Memory B cell (primary cell): Measurements from ENCODE around the gene ENPP1.
"Not testable (repeated sequence)": the region's sequence is repeated elsewhere in the genome, so short reads cannot be mapped to it uniquely, and the experiment has no call there.

Source experiments
- ATAC-seq: fragments of 150-1000 bp; cut with Tn5 transposase; 2 replicates; pipeline ENCODE4 v1.10.0; 2021; ENCODE audit warnings: low read depth, mild to moderate bottlenecking, moderate library complexity
- DNase-seq, 2 donors: peaks; one replicate each; pipeline ENCODE4 v3.0.0; 2022; ENCODE audit warnings: low spot score in 2 of 2
- H3K27ac Mint-ChIP-seq: one replicate; pipeline ENCODE4 v1.8.0; 2022; ENCODE audit warnings: mild to moderate bottlenecking, moderate library complexity, mixed read lengths
- H3K27me3 Mint-ChIP-seq: one replicate; pipeline ENCODE4 v1.8.0; 2022; ENCODE audit warnings: mixed read lengths
- H3K36me3 Mint-ChIP-seq: one replicate; pipeline ENCODE4 v1.8.0; 2022; ENCODE audit warnings: mild to moderate bottlenecking, mixed read lengths
- H3K4me1 Mint-ChIP-seq: one replicate; pipeline ENCODE4 v1.8.0; 2022; ENCODE audit warnings: mixed read lengths
- H3K4me3 Mint-ChIP-seq: one replicate; pipeline ENCODE4 v1.8.0; 2022; ENCODE audit warnings: mild to moderate bottlenecking, moderate library complexity, mixed read lengths
- H3K9me3 Mint-ChIP-seq: one replicate; pipeline ENCODE4 v1.8.0; 2022; ENCODE audit warnings: mixed read lengths

The ENPP1 gene

DNA sequence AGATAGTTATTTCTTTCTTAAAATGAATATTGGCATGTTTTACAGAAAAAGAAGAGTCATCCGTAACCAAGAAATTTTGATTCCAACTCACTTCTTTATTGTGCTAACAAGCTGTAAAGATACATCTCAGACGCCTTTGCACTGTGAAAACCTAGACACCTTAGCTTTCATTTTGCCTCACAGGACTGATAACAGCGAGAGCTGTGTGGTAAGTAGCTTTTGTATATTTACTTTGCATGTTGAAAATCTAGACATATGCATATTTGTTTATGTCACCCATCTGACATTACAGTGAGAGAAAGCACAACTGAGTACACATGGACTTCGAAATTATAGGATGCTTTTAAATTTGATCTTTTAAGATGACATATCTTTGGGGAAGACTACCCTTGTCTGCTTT is 78.7 kb downstream of the ENPP1 start:
- no peak for ATAC-seq
- H3K4me1 Mint-ChIP-seq = no peaks in the 10 kb centered on the region

DNA sequence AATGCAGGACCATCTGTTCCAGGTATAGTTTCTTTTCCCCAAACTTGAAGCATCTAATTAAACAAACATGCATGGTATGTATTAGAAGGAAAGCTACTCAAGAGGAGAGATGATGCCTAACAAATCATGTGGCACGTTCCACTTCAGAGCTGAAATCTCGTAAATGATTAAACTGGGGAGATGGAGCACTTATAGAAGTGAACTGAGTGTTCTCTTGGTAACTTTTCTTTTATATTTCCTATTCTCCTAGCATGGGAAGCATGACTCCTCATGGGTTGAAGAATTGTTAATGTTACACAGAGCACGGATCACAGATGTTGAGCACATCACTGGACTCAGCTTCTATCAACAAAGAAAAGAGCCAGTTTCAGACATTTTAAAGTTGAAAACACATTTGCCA is 82.3 kb downstream of the ENPP1 start:
- DNase-seq (no peak), ATAC-seq (no peak)
- peaks cover 2% of the 10 kb centered on the region for H3K9me3 Mint-ChIP-seq
- H3K36me3 Mint-ChIP-seq = no peaks in the 10 kb centered on the region
- no peak overlapping the region for H3K27ac Mint-ChIP-seq
- H3K4me1 Mint-ChIP-seq = no peaks in the 10 kb centered on the region
- peaks cover 6% of the 10 kb centered on the region for H3K27me3 Mint-ChIP-seq
- no peak overlapping the region for H3K4me3 Mint-ChIP-seq

More for the DNA sequence above, 78.7 kb downstream of the ENPP1 start:
- DNase-seq = no peak
- peaks cover 3% of the 10 kb centered on the region for H3K27me3 Mint-ChIP-seq
- H3K27ac Mint-ChIP-seq = no peak overlapping the region
- H3K36me3 Mint-ChIP-seq = no peaks in the 10 kb centered on the region
- no peak overlapping the region for H3K4me3 Mint-ChIP-seq
- peaks cover 2% of the 10 kb centered on the region for H3K9me3 Mint-ChIP-seq

DNA sequence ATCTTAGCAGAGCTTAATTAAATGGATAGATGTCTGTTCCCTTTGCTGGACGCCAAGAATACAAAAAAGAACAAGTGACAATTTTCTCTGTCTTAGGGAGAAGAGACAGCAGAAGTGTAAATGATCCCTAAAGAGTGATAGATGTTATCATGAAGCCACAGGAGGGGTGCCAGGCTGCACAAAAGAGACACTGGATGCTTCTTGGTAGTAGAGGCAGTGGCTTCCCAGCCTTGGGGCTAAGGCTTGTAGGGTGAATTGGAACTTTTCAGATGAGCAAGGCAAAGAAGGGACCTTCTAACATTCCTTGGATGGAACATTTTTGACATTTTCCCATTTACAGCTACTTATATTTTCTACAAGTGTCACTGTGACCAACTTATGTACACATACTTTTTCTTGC is 85.4 kb downstream of the ENPP1 start:
- no peaks in the 10 kb centered on the region for H3K4me1 Mint-ChIP-seq
- H3K27me3 Mint-ChIP-seq = peaks cover 8% of the 10 kb centered on the region
- no peaks in the 10 kb centered on the region for H3K36me3 Mint-ChIP-seq
- no peak overlapping the region for H3K27ac Mint-ChIP-seq
- peaks cover 6% of the 10 kb centered on the region for H3K9me3 Mint-ChIP-seq
- DNase-seq (no peak), ATAC-seq (no peak)
- no peak overlapping the region for H3K4me3 Mint-ChIP-seq

DNA sequence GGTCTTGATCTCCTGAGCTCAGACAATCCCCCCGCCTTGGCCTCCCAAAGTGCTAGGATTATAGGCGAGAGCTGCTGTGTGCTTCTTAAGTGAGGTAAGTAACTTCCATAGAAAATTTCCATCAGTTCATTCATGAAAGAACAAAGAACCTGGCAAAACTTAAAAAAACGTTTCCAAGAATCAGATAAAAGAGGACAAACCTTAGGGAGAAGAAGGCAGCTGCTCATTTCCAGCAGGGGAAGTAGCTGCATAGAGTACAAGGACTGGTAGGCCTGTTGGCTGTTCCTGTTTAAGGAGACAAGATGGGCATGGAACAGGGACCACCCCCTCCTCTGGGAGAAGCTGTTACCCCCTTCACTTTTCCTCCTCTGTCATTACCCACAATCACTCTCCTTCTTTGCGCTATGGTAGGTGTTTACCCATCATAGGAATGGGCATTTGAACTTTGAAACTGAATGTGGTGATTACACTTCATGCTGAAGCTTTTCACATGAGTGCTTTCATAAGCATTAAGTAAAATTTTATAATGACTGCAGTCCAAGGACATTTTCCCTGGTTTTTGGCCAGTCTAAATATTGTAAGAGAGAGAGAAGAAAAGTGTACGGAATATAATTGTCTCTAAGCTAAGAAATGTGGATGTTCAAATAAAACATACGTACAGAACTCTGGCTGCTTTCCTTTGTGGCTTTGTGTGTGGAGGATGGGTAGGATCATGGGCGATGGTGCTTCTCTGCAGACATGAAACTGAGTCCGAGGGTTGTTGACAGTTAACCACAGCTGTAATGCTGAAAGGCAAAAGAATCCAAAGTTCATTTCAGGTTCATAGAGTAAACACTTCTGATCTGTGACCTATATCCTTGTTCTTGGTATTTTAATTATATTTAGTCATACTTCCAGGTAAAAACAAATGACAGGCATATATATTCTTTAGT is 86.9 kb downstream of the ENPP1 start:
- Mint-ChIP-seq H3K36me3 (no peaks in the 10 kb centered on the region), H3K9me3 (peaks cover 6% of the 10 kb centered on the region), H3K27ac (no peak overlapping the region), H3K4me1 (no peaks in the 10 kb centered on the region), H3K4me3 (no peak overlapping the region), H3K27me3 (peaks cover 5% of the 10 kb centered on the region)
- ATAC-seq = no peak
- DNase-seq = no peak

DNA sequence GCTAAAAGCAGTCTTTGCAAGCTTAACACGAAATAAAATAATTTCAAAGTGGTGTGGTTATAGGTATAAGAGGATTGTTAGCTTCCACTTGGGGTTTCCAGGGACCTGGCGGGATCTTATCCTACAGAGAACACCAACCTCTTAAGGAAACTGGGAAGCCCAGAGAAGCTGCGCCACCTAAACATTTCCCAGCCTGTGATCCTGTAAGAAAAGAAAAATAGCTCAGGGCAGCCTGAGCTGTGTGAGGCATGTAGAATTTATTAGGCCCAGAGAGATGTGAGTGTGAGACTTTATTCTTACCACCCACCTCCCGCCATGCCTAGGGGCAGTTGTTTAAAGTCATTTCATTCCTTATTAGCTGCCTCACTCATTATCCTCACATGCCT is 89.2 kb downstream of the ENPP1 start:
- peaks cover 3% of the 10 kb centered on the region for H3K9me3 Mint-ChIP-seq
- DNase-seq = no peak
- peaks cover 4% of the 10 kb centered on the region for H3K4me1 Mint-ChIP-seq
- no peaks in the 10 kb centered on the region for H3K36me3 Mint-ChIP-seq
- no peak overlapping the region for H3K27ac Mint-ChIP-seq
- H3K27me3 Mint-ChIP-seq = peaks cover 5% of the 10 kb centered on the region
- H3K4me3 Mint-ChIP-seq = no peak overlapping the region
- no peak for ATAC-seq

DNA sequence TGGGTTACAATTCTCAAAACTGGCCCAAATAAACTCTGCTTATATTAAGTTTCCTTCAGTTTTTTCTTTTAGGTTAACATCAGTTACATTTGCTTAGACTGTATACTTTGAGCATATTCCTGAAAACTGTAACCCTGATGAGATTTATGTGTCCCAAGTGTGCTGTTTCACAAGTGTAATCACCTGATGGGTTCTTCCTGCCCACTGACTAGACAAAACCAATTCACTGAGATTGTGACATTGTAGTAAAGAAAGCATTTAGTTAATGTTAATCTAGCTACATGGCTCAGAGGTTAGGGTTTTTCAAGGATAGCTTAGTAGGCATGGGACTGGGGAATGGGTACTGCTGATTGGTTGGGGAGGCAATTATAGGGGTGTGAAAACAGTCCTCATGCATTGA is 89.8 kb downstream of the ENPP1 start:
- no peak for DNase-seq
- Mint-ChIP-seq H3K4me3 (no peak overlapping the region), H3K9me3 (peaks cover 3% of the 10 kb centered on the region), H3K27me3 (peaks cover 7% of the 10 kb centered on the region), H3K27ac (no peak overlapping the region), H3K4me1 (peaks cover 4% of the 10 kb centered on the region), H3K36me3 (no peaks in the 10 kb centered on the region)
- no peak for ATAC-seq

DNA sequence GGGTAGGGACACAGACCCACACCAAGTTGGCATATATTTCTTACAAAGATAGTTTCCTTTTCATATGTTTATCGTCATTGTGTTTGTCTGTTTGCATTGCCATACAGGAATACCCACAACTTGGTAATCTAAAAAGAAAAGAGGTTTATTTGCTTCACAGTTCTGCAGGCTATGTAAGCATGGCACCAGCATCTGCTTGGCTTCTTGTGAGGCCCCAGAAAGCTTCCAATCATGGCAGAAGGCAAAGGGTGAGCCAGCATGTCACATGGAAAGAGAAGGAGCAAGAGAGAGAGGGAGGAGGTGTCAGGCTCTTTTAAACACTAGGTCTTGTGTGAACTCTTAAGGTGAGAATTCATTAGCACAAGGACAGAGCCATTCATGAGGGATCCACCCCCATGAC is 90.9 kb downstream of the ENPP1 start:
- peaks cover 10% of the 10 kb centered on the region for H3K27me3 Mint-ChIP-seq
- H3K4me3 Mint-ChIP-seq = no peak overlapping the region
- no peak overlapping the region for H3K27ac Mint-ChIP-seq
- H3K4me1 Mint-ChIP-seq = peaks cover 4% of the 10 kb centered on the region
- no peaks in the 10 kb centered on the region for H3K36me3 Mint-ChIP-seq
- peaks cover 3% of the 10 kb centered on the region for H3K9me3 Mint-ChIP-seq
- ATAC-seq (no peak), DNase-seq (no peak)

DNA sequence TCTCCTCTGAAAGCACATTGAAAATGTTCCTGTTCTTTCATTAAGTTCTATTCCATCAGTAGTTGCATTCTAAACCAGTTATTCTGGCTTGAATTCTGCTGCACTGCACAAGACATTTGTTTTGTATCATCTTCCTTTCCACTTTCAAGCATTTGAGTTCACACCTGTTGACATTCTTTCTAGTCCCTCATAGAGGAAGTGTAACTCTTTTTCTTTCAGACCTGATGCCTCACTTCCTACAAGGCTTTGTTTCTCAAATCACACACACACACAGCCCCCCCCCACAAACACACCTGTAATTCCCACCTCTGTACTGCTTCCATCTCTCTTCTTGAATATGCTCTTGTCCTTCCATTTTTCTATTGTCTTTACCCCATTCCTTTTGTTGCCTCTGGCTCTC is 92.4 kb downstream of the ENPP1 start:
- Mint-ChIP-seq H3K4me1 (peaks cover 4% of the 10 kb centered on the region), H3K9me3 (peaks cover 3% of the 10 kb centered on the region), H3K27me3 (peaks cover 9% of the 10 kb centered on the region), H3K36me3 (no peaks in the 10 kb centered on the region), H3K4me3 (no peak overlapping the region), H3K27ac (no peak overlapping the region)
- ATAC-seq = peak; percentile 46
- no peak for DNase-seq

- ATAC-seq, H3K4me1 Mint-ChIP-seq, DNase-seq, H3K4me3 Mint-ChIP-seq, H3K27me3 Mint-ChIP-seq, H3K36me3 Mint-ChIP-seq, H3K9me3 Mint-ChIP-seq, H3K27ac Mint-ChIP-seq: not testable (repeated sequence)
These were observed 93.6 kb downstream of the ENPP1 start for GRCh38 chr6:131901326-131901873.

DNA sequence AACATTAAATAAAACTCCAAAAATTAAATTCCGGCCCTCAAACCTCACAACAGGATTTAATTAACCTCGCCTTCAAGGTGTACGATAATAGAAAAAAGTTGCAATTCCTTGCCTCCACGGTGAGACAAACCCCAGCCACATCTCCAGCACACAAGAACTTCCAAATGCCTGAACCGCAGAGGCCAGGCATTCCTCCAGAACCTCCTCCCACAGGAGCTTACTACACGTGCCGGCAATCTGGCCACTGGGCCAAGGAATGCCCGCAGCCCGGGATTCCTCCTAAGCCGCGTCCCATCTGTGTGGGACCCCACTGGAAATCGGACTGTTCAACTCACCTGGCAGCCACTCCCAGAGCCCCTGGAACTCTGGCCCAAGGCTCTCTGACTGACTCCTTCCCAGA is 95.9 kb downstream of the ENPP1 start:
- not testable (repeated sequence) for H3K4me3 Mint-ChIP-seq, H3K27me3 Mint-ChIP-seq, H3K4me1 Mint-ChIP-seq, DNase-seq, H3K9me3 Mint-ChIP-seq, H3K36me3 Mint-ChIP-seq, H3K27ac Mint-ChIP-seq, ATAC-seq

DNA sequence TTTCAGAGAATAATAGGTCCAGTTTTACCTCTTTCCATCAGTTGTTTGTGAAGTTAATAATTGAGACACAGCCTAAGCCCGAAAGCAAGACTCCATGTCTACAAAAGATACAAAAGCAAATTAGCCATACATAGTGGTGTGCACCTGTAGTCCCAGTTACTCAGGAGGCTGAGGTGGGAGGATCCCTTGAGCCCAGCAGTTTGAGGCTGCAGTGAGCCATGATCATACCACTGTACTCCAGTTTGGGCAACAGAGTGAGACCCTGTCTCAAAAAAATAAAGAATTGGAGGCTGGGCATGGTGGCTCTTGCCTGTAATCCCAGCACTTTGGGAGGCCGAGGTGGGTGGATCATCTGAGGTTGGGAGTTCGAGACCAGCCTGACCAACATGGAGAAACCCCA is 101.0 kb downstream of the ENPP1 start:
- not testable (repeated sequence) for H3K4me3 Mint-ChIP-seq, H3K36me3 Mint-ChIP-seq, ATAC-seq, H3K4me1 Mint-ChIP-seq, H3K27me3 Mint-ChIP-seq, H3K9me3 Mint-ChIP-seq, H3K27ac Mint-ChIP-seq, DNase-seq

DNA sequence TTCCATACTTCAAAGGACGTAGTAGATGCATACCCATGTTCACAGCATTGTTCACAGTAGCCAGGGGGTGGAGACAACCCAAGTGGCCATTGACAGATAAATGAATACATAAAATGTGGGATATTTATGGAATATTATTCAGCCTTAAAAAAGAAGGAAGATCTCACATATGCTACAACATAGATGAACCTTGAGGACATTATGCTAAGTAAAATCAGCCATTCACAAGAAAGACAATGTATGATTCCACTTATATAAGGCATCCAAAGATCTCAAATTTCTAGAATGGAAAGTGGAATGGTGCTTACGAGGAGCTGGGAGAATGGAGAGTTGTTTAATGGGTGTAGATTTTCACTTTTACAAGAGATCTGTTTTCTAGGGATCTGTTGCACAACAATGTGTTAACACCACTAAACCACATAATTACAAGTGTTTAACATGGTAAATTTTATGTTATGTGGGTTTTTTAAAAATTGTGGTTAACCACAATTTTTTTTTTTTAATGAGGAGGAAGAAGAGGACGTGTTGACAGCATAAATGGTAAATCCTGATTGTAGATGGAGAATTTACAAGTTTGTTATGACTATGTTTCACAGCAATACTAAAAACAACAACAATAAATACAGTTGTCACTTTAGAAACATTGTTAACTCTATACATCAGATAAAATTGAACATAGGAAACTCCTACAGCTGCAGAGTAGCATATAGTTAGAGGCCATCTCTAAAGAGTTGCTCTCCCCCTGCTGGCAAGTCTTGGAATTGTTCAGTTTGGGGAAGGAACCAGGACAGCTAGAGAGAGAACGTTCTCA is 101.8 kb downstream of the ENPP1 start:
- Mint-ChIP-seq H3K27me3 (peaks cover 7% of the 10 kb centered on the region), H3K4me1 (peaks cover 2% of the 10 kb centered on the region), H3K9me3 (no peaks in the 10 kb centered on the region), H3K27ac (no peak overlapping the region), H3K4me3 (no peak overlapping the region), H3K36me3 (no peaks in the 10 kb centered on the region)
- DNase-seq (peak; percentile 65 to 73), ATAC-seq (peak; percentile 87)

DNA sequence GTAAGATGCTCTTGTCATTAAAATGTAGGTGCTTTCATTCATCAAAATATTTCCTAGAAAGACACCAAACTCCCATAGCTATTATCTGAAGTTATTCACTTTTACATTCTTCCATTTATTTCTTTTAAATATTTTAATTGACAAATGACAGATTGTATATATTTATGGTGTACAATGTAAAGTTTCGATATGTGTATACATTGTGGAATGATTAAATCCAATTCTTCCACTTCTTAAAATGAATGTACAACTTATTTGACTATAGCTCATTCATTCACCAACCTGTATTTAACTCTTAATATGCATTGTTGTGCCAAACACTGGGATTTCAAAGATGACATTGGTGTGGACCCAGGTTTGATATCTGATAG is 102.4 kb downstream of the ENPP1 start:
- Mint-ChIP-seq H3K36me3 (no peaks in the 10 kb centered on the region), H3K27ac (no peak overlapping the region), H3K27me3 (peaks cover 5% of the 10 kb centered on the region), H3K4me3 (no peak overlapping the region), H3K9me3 (no peaks in the 10 kb centered on the region), H3K4me1 (peaks cover 2% of the 10 kb centered on the region)
- ATAC-seq (no peak), DNase-seq (no peak)

DNA sequence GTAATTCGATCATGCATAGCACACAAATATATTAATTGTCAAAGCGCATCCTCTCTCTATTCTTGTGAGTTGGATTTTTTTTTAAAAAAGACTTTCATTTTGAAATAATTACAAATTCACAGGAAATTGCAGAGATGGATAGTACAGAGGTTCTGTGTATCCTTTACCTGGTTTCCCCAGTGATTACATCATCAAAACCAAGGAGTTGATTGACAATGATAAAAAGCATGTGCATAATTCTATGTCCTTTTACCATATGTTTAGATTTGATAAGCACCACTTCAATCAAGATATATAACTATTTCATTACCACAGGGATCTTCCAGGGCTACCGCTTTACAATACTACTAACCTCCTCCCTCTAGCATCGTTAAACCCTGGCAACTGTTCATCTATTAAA is 103.1 kb downstream of the ENPP1 start:
- H3K27me3 Mint-ChIP-seq = peaks cover 7% of the 10 kb centered on the region
- ATAC-seq = no peak

More for the DNA sequence above, 103.1 kb downstream of the ENPP1 start:
- no peak for DNase-seq
- H3K4me3 Mint-ChIP-seq = no peak overlapping the region
- no peak overlapping the region for H3K27ac Mint-ChIP-seq
- H3K9me3 Mint-ChIP-seq = no peaks in the 10 kb centered on the region
- peaks cover 2% of the 10 kb centered on the region for H3K4me1 Mint-ChIP-seq
- H3K36me3 Mint-ChIP-seq = no peaks in the 10 kb centered on the region
